ENCODE measurements around the gene OSBPL2. TPM values are rescaled to one million over a fixed set of nuclear protein-coding genes. Genes with fewer than 3 reads are reported as not detected.

OSBPL2 gene
- total RNA-seq, 4 donors from 2014 or later, result 52.8 to 86.7 (median 64.2) TPM

DNA sequence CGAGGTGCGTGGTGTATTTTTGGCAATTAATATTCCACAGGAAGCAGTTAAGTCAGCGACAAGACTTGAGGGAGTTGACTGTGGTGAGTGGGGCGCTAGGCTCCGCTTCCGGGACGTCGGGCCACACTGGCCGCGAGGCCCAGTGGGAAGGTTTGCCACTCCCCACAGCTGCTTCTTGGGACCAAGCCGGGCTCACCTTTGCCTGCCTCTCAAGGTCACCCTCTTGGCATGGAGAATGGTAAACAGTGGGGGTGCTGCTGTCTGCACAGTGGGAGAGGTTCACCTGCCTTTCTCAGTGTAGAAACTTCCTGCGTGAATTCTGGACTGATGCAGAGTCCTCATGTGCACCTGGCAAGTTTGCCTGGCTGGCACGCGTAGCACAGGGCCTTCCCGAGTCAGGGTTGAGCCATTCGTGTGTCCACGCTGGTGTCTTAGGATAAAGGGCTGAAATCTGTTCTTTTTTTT is 6.4 kb downstream of the OSBPL2 start:
- no peaks in the 10 kb centered on the region for H3K36me3 ChIP-seq
- peak in 1 of 3 donors; percentile 63 for DNase-seq
- TF ChIP-seq POLR2A (IDR thresholded peaks at IDR 0.05), result no peak
- TF ChIP-seq, protein P1, sequence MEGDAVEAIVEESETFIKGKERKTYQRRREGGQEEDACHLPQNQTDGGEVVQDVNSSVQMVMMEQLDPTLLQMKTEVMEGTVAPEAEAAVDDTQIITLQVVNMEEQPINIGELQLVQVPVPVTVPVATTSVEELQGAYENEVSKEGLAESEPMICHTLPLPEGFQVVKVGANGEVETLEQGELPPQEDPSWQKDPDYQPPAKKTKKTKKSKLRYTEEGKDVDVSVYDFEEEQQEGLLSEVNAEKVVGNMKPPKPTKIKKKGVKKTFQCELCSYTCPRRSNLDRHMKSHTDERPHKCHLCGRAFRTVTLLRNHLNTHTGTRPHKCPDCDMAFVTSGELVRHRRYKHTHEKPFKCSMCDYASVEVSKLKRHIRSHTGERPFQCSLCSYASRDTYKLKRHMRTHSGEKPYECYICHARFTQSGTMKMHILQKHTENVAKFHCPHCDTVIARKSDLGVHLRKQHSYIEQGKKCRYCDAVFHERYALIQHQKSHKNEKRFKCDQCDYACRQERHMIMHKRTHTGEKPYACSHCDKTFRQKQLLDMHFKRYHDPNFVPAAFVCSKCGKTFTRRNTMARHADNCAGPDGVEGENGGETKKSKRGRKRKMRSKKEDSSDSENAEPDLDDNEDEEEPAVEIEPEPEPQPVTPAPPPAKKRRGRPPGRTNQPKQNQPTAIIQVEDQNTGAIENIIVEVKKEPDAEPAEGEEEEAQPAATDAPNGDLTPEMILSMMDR (IDR thresholded peaks at IDR 0.05), result no peak
- H3K9me3 ChIP-seq, result no peaks in the 10 kb centered on the region
- H3K27ac ChIP-seq, result peak overlapping the region in 2 of 4 donors; percentile 1 to 30
- peaks cover 0 to 48% (median 2%) of the 10 kb centered on the region in 4 donors for H3K4me1 ChIP-seq
- H3K4me3 ChIP-seq, result no peak overlapping the region
- no peaks in the 10 kb centered on the region for H3K27me3 ChIP-seq

DNA sequence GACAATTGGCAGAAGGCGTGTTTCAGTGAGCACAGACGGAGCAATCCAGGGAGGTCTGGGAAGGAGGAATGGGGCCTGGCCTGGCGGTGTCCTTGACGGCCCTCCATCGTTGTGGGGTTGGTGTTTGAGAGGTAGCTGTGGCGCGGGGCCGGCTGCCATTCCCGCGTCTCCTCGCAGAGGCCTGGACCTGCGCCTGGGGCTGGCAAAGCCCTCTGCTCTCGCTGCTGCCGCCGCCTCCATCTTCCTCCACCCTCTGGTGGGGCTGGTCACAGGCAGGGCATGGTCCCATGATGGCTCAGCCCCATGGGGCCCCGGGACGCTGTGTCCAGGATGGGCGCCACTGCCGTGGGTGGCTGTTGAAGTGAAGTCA is 7.6 kb downstream of the OSBPL2 start:
- Histone ChIP-seq H3K27me3 (no peaks in the 10 kb centered on the region), H3K9me3 (no peaks in the 10 kb centered on the region), H3K4me3 (no peak overlapping the region), H3K4me1 (peaks cover 0 to 38% (median 0%) of the 10 kb centered on the region in 4 donors), H3K36me3 (no peaks in the 10 kb centered on the region), H3K27ac (no peak overlapping the region)
- TF ChIP-seq POLR2A (IDR thresholded peaks at IDR 0.05), result no peak
- TF ChIP-seq, protein P1 (IDR thresholded peaks at IDR 0.05), result no peak
- no peak for DNase-seq

DNA sequence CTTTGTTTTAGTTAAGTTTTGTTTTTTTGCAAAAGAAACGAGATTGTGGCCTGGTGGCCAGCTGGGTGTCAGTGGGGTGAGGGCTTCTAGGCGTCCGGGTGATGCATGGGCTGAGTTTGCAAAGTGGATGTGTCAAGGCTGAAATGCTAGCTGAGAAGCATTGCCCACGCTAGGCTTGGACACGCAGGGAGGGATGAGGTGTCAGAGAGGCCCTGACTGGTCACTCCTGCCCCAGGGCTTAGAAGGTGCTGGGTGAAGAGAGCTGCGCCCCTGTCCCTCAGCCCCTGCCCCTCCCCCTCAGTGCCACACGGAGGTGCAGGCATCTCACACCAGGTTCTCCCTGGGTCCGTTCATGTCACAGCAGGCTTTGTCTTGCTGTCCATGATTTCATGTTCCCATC is 8.1 kb downstream of the OSBPL2 start:
- Histone ChIP-seq H3K9me3 (no peaks in the 10 kb centered on the region), H3K36me3 (no peaks in the 10 kb centered on the region), H3K4me3 (no peak overlapping the region), H3K27ac (no peak overlapping the region), H3K27me3 (no peaks in the 10 kb centered on the region), H3K4me1 (peaks cover 0 to 32% (median 0%) of the 10 kb centered on the region in 4 donors)
- TF ChIP-seq POLR2A (IDR thresholded peaks at IDR 0.05), result no peak
- TF ChIP-seq, protein P1 (IDR thresholded peaks at IDR 0.05), result no peak
- DNase-seq, result no peak

DNA sequence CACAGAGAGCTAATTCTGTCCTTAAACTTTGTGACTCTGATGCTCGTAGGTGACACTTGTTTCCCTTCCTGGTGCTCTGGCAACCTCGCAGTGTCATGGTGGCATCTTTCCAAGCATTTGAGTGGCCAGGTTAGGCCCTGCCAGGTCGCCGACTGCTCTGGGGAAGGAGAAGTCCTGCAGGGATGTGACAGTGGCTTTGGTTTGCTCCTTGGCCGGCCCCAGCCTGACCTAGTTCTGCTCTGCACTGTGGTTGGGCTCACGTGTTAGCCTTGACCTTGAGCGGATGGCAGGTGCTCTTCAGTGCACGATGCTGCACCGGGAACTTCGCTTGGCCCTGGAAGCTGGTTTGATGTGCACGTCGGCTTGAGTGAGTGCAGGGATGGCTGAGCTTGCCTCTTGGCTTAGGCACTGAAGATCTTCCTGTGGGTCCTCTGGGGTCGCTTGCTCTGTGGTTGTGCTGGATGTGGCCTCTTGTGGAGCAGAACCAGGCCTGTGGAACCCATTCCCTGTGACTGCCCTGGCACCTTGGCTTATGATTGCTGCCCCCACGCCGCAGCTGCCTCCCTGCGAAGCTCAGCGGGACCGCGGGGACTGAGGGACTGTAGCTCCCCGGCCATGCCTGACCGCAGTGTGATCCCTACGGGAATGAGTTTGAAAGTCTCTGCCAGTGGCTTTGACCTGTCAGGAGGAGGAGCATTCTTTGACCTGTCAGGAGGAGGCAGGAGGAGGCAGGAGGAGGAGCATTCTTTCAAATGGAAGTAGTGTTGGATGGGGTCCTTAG is 8.7 kb downstream of the OSBPL2 start:
- no peak overlapping the region for H3K27ac ChIP-seq
- H3K9me3 ChIP-seq, result no peaks in the 10 kb centered on the region
- H3K36me3 ChIP-seq, result no peaks in the 10 kb centered on the region
- DNase-seq, result no peak
- H3K4me3 ChIP-seq, result no peak overlapping the region
- TF ChIP-seq, protein P1 (IDR thresholded peaks at IDR 0.05), result no peak
- peaks cover 0 to 27% (median 0%) of the 10 kb centered on the region in 4 donors for H3K4me1 ChIP-seq
- no peaks in the 10 kb centered on the region for H3K27me3 ChIP-seq

DNA sequence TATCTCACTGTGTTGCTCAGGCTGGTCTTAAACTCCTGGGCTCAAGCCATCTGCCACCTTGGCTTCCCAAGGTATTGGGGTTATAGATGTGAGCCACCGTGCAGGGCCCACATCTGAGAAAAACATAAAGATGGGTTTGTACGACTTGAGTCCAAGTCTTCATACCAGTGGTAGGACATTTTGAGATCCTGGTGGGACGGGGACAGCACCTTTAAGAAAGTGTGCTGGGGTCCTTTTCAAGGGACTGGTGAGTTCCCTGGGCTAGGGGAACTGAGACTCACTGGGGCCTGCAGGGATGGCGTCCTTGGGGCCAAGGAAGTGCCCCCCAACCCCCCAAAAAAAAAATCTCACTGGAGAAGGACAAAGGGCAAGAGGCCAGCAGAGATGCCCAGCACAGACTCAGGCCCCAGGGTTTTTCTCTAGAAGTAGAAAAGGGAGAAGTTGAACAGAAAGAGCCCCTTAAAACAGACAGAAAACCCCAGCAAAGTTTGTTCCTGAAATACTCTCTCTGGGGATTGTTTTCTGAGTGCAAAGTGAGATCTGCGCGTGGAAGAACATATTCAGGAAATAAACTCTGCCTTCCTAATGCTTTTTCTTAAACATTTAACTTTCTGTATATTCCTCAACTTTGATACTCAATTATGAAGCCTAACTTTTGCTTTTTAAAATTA is 10.7 kb downstream of the OSBPL2 start:
- H3K27ac ChIP-seq, result no peak overlapping the region
- H3K4me1 ChIP-seq, result peaks cover 0 to 16% (median 0%) of the 10 kb centered on the region in 4 donors
- no peaks in the 10 kb centered on the region for H3K27me3 ChIP-seq
- DNase-seq, result no peak
- TF ChIP-seq, protein P1 (IDR thresholded peaks at IDR 0.05), result no peak
- TF ChIP-seq POLR2A (IDR thresholded peaks at IDR 0.05), result no peak
- no peak overlapping the region for H3K4me3 ChIP-seq
- H3K9me3 ChIP-seq, result no peaks in the 10 kb centered on the region
- H3K36me3 ChIP-seq, result peaks cover 0 to under 1% (median 0%) of the 10 kb centered on the region in 3 donors
